Gastroesophageal sphincter (tissue), 3 donors: Measurements from ENCODE around the gene HSPB8.

Source experiments
- EP300 ChIP-seq: sonication (generic); formaldehyde crosslinking; IDR thresholded peaks from one replicate; pipeline ENCODE4 v1.6.1; 2017; ENCODE audit warnings: antibody characterized with exemption, mild to moderate bottlenecking
- POLR2A ChIP-seq, 2 donors: fragments of 450-650 bp; IDR thresholded peaks; one replicate each; pipeline ENCODE4 v1.6.1; 2017; ENCODE audit warnings: antibody characterized with exemption in 2 of 2, mild to moderate bottlenecking in 2 of 2, moderate library complexity in 1 of 2
- POLR2AphosphoS5 ChIP-seq: sonication (generic); formaldehyde crosslinking; IDR thresholded peaks from one replicate; pipeline ENCODE4 v1.6.1; 2017; ENCODE audit warnings: antibody characterized with exemption
- TF ChIP-seq, protein P1 (sequence below), 4 experiments: fragments of 200-600 bp in 2 of 4; fragments of 450-650 bp in 2 of 4; sonication (generic) in 1 of 4; IDR thresholded peaks; one replicate each; pipeline ENCODE4 v1.5.1; 2017 to 2019; ENCODE audit warnings: antibody characterized with exemption in 4 of 4, mild to moderate bottlenecking in 2 of 4, moderate library complexity in 2 of 4

DNA sequence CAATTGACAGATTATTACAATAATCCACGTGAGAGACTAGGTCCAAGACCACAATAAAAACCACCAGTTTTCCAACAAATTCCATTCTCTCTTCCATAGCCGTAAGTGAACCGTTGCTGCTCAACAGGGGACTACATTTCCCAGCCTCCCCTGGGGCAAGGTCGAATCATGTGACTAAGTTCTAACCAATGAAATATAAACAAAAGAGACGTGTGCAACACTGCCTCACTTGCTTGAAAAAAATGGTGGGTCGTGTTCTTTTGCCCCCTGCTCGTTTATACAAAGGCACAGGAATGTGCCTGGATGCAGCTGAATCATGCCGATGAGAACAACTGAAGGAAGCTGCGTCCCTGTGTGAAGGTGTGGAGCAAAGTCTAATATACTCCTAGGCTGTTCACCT, 51.1 kb downstream of the HSPB8 start:
- TF ChIP-seq, protein P1, sequence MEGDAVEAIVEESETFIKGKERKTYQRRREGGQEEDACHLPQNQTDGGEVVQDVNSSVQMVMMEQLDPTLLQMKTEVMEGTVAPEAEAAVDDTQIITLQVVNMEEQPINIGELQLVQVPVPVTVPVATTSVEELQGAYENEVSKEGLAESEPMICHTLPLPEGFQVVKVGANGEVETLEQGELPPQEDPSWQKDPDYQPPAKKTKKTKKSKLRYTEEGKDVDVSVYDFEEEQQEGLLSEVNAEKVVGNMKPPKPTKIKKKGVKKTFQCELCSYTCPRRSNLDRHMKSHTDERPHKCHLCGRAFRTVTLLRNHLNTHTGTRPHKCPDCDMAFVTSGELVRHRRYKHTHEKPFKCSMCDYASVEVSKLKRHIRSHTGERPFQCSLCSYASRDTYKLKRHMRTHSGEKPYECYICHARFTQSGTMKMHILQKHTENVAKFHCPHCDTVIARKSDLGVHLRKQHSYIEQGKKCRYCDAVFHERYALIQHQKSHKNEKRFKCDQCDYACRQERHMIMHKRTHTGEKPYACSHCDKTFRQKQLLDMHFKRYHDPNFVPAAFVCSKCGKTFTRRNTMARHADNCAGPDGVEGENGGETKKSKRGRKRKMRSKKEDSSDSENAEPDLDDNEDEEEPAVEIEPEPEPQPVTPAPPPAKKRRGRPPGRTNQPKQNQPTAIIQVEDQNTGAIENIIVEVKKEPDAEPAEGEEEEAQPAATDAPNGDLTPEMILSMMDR (IDR thresholded peaks at IDR 0.05), result no peak
- TF ChIP-seq POLR2AphosphoS5 (no peak), POLR2A (IDR thresholded peaks at IDR 0.05) (no peak), EP300 (no peak)
